ENCODE data around the gene FYN.
"Not testable (repeated sequence)": the region's sequence is repeated elsewhere in the genome, so short reads cannot be mapped to it uniquely, and the experiment has no call there.

The FYN gene

GRCh38 chr6:111914617-111915016 lies 41.4 kb upstream of the FYN start:
- no peak for DNase-seq (ENCODE audit: low read depth)
- no peak overlapping the region for H3K4me3 ChIP-seq (ENCODE audit: low read depth, low read length)
- no peak for TF ChIP-seq CTCF (conservative IDR thresholded peaks at IDR 0.05; ENCODE audit: low read depth, low read length)

GRCh38 chr6:111912904-111913303 lies 39.7 kb upstream of the FYN start:
- H3K4me3 ChIP-seq (ENCODE audit: low read depth, low read length) = no peak overlapping the region
- TF ChIP-seq CTCF (conservative IDR thresholded peaks at IDR 0.05; ENCODE audit: low read depth, low read length) = no peak
- no peak for DNase-seq (ENCODE audit: low read depth)

GRCh38 chr6:111911428-111911827 lies 38.2 kb upstream of the FYN start:
- H3K4me3 ChIP-seq (ENCODE audit: low read depth, low read length) = no peak overlapping the region
- no peak for DNase-seq (ENCODE audit: low read depth)
- no peak for TF ChIP-seq CTCF (conservative IDR thresholded peaks at IDR 0.05; ENCODE audit: low read depth, low read length)

DNA sequence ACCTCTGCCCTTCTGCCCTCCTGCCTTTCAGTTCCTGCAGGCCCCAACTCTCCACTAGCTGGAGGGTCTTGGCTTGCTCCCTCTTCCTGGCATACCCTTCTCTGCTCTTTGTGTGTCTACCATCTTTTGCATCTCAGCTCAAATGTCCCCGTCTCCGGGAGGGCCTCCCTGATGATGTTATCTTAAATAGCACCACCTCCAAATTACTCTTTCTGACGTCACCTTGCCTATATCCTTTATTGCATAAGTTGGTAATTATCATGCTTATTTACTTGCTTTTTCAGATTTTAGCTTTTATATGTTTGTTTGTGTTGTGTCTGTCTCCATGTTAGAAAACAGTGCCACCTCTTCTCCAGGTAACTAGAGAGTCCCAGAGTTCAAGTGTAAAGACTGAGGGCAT lies 36.0 kb upstream of the FYN start:
- TF ChIP-seq CTCF (conservative IDR thresholded peaks at IDR 0.05; ENCODE audit: low read depth, low read length) = no peak
- DNase-seq (ENCODE audit: low read depth) = no peak
- no peak overlapping the region for H3K4me3 ChIP-seq (ENCODE audit: low read depth, low read length)

DNA sequence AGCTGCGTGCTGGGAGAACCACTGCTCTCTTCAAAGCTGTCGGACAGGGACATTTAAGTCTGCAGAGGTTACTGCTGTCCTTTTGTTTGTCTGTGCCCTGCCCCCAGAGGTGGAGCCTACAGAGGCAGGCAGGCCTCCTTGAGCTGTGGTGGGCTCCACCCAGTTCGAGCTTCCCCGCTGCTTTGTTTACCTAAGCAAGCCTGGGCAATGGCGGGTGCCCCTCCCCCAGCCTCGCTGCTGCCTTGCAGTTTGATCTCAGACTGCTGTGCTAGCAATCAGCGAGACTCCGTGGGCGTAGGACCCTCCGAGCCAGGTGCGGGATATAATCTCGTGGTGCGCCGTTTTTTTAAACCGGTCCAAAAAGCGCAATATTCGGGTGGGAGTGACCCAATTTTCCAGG lies 35.1 kb upstream of the FYN start:
- H3K4me3 ChIP-seq (ENCODE audit: low read depth, low read length); DNase-seq (ENCODE audit: low read depth): not testable (repeated sequence)

DNA sequence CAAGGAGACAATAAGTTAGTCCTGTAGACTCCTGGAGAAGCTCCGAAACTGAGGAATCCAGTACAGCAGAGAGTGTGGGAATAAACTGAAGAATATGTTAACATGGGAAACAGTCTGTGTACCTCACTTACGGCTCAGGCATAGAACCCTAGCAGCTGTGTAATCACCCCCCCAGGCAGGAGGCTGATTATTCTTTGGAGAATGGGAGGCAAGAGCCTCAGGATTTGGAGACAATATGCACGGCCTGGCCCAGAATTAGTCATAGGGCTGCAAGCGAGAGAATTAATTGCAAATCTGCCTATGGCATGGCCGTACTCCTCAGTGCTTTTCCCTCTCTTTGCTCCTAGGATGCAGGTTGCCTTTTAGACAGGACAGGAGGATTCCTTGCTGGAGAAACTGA lies 27.5 kb upstream of the FYN start:
- no peak overlapping the region for H3K4me3 ChIP-seq (ENCODE audit: low read depth, low read length)
- DNase-seq (ENCODE audit: low read depth) = no peak
- no peak for TF ChIP-seq CTCF (conservative IDR thresholded peaks at IDR 0.05; ENCODE audit: low read depth, low read length)

DNA sequence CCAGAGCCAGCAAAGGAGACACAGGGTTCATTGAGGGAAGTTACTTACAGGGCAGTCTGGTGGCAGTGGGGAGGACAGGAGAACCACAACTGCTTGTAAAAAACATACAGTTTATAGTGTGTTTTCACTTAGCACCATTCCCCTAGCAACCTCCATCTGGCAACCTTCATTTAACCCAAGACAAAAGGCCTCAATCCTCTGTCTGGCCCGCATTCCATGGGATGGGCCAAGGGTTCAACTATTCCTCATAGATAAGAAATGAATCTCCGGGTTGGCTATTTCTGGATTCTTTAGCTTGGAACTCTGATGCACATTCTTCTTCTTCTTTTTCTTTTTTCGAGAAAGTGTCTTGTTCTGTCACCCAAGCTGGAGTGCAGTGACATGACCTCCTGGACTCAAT lies 26.3 kb upstream of the FYN start:
- TF ChIP-seq CTCF (conservative IDR thresholded peaks at IDR 0.05; ENCODE audit: low read depth, low read length) = no peak
- no peak for DNase-seq (ENCODE audit: low read depth)

DNA sequence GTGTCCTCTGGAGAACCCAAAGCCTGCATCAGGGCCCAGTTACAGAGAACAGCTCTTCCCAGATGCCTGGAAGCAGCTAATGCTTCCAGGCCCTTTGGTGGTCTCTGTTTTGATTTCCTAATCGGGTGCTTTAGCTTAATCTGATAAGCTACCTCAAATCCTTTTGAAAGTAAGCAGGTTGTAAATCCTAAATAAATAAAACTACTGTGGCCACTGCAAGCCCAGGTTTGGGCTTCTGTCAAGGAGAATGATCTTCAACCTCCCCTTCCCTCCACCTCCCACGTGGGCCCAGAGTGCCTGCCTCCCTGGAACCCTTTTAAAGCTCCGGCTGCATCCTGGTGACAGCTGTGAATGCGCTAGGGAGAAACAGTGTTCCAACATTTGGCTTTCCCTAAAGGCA lies 25.2 kb upstream of the FYN start:
- no peak for TF ChIP-seq CTCF (conservative IDR thresholded peaks at IDR 0.05; ENCODE audit: low read depth, low read length)
- no peak for DNase-seq (ENCODE audit: low read depth)
- no peak overlapping the region for H3K4me3 ChIP-seq (ENCODE audit: low read depth, low read length)

More for the DNA sequence above, 26.3 kb upstream of the FYN start:
- no peak overlapping the region for H3K4me3 ChIP-seq (ENCODE audit: low read depth, low read length)

Measured in choroid plexus epithelial cell (primary cell).